Measurements from ENCODE around the gene WBP4. TPM values are rescaled to one million over a fixed set of nuclear protein-coding genes. Genes with fewer than 3 reads are reported as not detected.

Gene WBP4
- total RNA-seq, 1 experiment from 2014 or later = 9.1 TPM

Small RNAs within 50 kb of the gene (small RNA-seq; reads per million reads assigned to genes)
- gene MIR3168 (0 to 0.06 reads per million in 2 experiments), gene RN7SL597P (0 reads per million in 2 experiments)

Other genes starting within 250 kb of the WBP4 start
- 21.2 and 23.8 TPM in 2 replicates for gene ELF1, start 42.2 kb upstream of the WBP4 start, total RNA-seq (2014; rRNA removed; shearing (Covaris generic))
- 8.1 and 9.6 TPM in 2 replicates for gene KBTBD6, start 71.3 kb downstream of the WBP4 start, total RNA-seq (2014; rRNA removed; shearing (Covaris generic))
- gene KBTBD7, start 133.1 kb downstream of the WBP4 start, total RNA-seq (2014; rRNA removed; shearing (Covaris generic)) = 4.5 and 4.9 TPM in 2 replicates
- 11.5 and 18.2 TPM in 2 replicates for gene MTRF1, start 202.1 kb downstream of the WBP4 start, total RNA-seq (2014; rRNA removed; shearing (Covaris generic))
- 7.2 and 7.5 TPM in 2 replicates for gene NAA16, start 249.8 kb downstream of the WBP4 start, total RNA-seq (2014; rRNA removed; shearing (Covaris generic))